ENCODE data around the gene PARD6G. TPM values are rescaled to one million over a fixed set of nuclear protein-coding genes. Genes with fewer than 3 reads are reported as not detected.

The PARD6G gene
- total and polyA plus RNA-seq, 10 of the 15 experiments (the other 5 are each of a cell fraction or from before 2014, with no cell fraction given), result 0.20 to 2.0 (median 0.60) TPM

GRCh38 chr18:80200932-80201672 lies 46.2 kb downstream of the PARD6G start:
- ChIA-PET CTCF (interaction anchor here (0.6 to 4.7 kb wide), 11 partner anchors 10 to 57 kb away, joined by 3 to 22 read pairs (median 6); no protein-coding TSS in a partner anchor), RAD21 (ENCODE audit: unreplicated experiment) (interaction anchor here (0.7 to 1.9 kb wide), 10 partner anchors 9 to 55 kb away, joined by 3 to 8 read pairs (median 4); partner anchors contain the start of gene PARD6G), POLR2A (interaction anchor here (0.9 to 1.4 kb wide), 2 partner anchors 8 to 9 kb away, joined by 5 to 7 read pairs; no protein-coding TSS in a partner anchor), SMC1A (ENCODE audit: uncharacterized antibody, unreplicated experiment) (interaction anchor here (0.8 to 2.7 kb wide), 7 partner anchors 9 to 56 kb away, joined by 3 to 12 read pairs (median 8); no protein-coding TSS in a partner anchor)
- Histone ChIP-seq H3K36me3 (ENCODE audit: control insufficient read depth in 2 of 2, insufficient read depth in 2 of 2, low read length in 1 of 2) (no peaks in the 10 kb centered on the region), H4K20me1 (ENCODE audit: control insufficient read depth, insufficient read depth) (no peaks in the 10 kb centered on the region), H3K4me3 (no peak overlapping the region), H3K9me3 (replicated peaks; ENCODE audit: control insufficient read depth, insufficient read depth, low read length) (no peaks in the 10 kb centered on the region; the same call in 2 of the 3 replicates), H3K9ac (ENCODE audit: control insufficient read depth, insufficient read depth, low read length) (no peak overlapping the region), H3K79me2 (ENCODE audit: control insufficient read depth, insufficient read depth, low read length) (no peaks in the 10 kb centered on the region), H3K27ac (ENCODE audit: control insufficient read depth, insufficient read depth) (no peak overlapping the region), H2AFZ (ENCODE audit: control insufficient read depth, low read depth, low read length) (no peak overlapping the region), H3K27me3 (replicated peaks in 1 of 2; ENCODE audit: control insufficient read depth in 2 of 2, insufficient read depth in 2 of 2, low read length in 1 of 2) (no peaks in the 10 kb centered on the region), H3K4me2 (ENCODE audit: control insufficient read depth, insufficient read depth) (no peak overlapping the region), H3K4me1 (ENCODE audit: control insufficient read depth, insufficient read depth, low read length) (peaks cover 27% of the 10 kb centered on the region)
- DNase-seq (ENCODE audit: low read depth, low spot score), result no peak
- intact Hi-C loops (cut with micrococcal nuclease; ENCODE audit: unreplicated experiment), result no loop called here
- no peak for TF ChIP-seq BMI1 (IDR thresholded peaks at IDR 0.05; ENCODE audit: borderline replicate concordance)
- no peak for TF ChIP-seq SIN3A (IDR thresholded peaks at IDR 0.05; ENCODE audit: low read depth, low read length)
- no peak for TF ChIP-seq IKZF1 (conservative IDR thresholded peaks at IDR 0.05)
- in situ Hi-C loops (cut with MboI), result no loop called here
- WGBS (ENCODE audit: insufficient coverage, insufficient replicate concordance, low lambda C conversion rate, missing lambda C conversion rate), result 49% methylated on average over 17 of the region's 17 CpGs
- FAIRE-seq, result no peak
- ATAC-seq, result peak; percentile 10
- BruUV-seq (replicated peaks), result no TSS peak

- ATAC-seq (no peak), DNase-seq (ENCODE audit: low read depth, low spot score) (no peak), FAIRE-seq (no peak)
- no peak overlapping the region for H3K9ac ChIP-seq (ENCODE audit: control insufficient read depth, insufficient read depth, low read length)
- RAD21 ChIA-PET (ENCODE audit: unreplicated experiment), result interaction anchor here (0.7 to 1.9 kb wide), 7 partner anchors 9 to 56 kb away, joined by 3 to 8 read pairs (median 4); partner anchors contain the start of gene PARD6G
- in situ Hi-C loops (cut with MboI) (no loop called here), intact Hi-C loops (cut with micrococcal nuclease; ENCODE audit: unreplicated experiment) (no loop called here)
- no peaks in the 10 kb centered on the region for H3K79me2 ChIP-seq (ENCODE audit: control insufficient read depth, insufficient read depth, low read length)
- CTCF ChIA-PET, result interaction anchor here (0.8 to 4.7 kb wide), 10 partner anchors 9 to 58 kb away, joined by 3 to 22 read pairs (median 6); partner anchors contain the start of gene PARD6G
- BruUV-seq (replicated peaks), result no TSS peak
- SMC1A ChIA-PET (ENCODE audit: uncharacterized antibody, unreplicated experiment), result interaction anchor here (0.8 to 2.2 kb wide), 5 partner anchors 10 to 56 kb away, joined by 3 to 8 read pairs (median 6); no protein-coding TSS in a partner anchor
- no peaks in the 10 kb centered on the region for H3K27me3 ChIP-seq (replicated peaks in 1 of 2; ENCODE audit: control insufficient read depth in 2 of 2, insufficient read depth in 2 of 2, low read length in 1 of 2)
- WGBS (ENCODE audit: insufficient coverage, insufficient replicate concordance, low lambda C conversion rate, missing lambda C conversion rate), result 53% methylated on average over 17 of the region's 17 CpGs
- POLR2A ChIA-PET, result interaction anchor here (1.4 kb wide), 1 partner anchor 10 kb away, joined by 5 read pairs; no protein-coding TSS in a partner anchor
- H3K36me3 ChIP-seq (ENCODE audit: control insufficient read depth in 2 of 2, insufficient read depth in 2 of 2, low read length in 1 of 2), result no peaks in the 10 kb centered on the region
- no peak overlapping the region for H3K27ac ChIP-seq (ENCODE audit: control insufficient read depth, insufficient read depth)
- H3K4me2 ChIP-seq (ENCODE audit: control insufficient read depth, insufficient read depth), result no peak overlapping the region
- H3K4me1 ChIP-seq (ENCODE audit: control insufficient read depth, insufficient read depth, low read length), result peaks cover 27% of the 10 kb centered on the region
- no peaks in the 10 kb centered on the region for H4K20me1 ChIP-seq (ENCODE audit: control insufficient read depth, insufficient read depth)
- H3K9me3 ChIP-seq (replicated peaks; ENCODE audit: control insufficient read depth, insufficient read depth, low read length), result no peaks in the 10 kb centered on the region; the same call in 2 of the 3 replicates
- no peak overlapping the region for H3K4me3 ChIP-seq
- no peak overlapping the region for H2AFZ ChIP-seq (ENCODE audit: control insufficient read depth, low read depth, low read length)
- TF ChIP-seq, protein P1, sequence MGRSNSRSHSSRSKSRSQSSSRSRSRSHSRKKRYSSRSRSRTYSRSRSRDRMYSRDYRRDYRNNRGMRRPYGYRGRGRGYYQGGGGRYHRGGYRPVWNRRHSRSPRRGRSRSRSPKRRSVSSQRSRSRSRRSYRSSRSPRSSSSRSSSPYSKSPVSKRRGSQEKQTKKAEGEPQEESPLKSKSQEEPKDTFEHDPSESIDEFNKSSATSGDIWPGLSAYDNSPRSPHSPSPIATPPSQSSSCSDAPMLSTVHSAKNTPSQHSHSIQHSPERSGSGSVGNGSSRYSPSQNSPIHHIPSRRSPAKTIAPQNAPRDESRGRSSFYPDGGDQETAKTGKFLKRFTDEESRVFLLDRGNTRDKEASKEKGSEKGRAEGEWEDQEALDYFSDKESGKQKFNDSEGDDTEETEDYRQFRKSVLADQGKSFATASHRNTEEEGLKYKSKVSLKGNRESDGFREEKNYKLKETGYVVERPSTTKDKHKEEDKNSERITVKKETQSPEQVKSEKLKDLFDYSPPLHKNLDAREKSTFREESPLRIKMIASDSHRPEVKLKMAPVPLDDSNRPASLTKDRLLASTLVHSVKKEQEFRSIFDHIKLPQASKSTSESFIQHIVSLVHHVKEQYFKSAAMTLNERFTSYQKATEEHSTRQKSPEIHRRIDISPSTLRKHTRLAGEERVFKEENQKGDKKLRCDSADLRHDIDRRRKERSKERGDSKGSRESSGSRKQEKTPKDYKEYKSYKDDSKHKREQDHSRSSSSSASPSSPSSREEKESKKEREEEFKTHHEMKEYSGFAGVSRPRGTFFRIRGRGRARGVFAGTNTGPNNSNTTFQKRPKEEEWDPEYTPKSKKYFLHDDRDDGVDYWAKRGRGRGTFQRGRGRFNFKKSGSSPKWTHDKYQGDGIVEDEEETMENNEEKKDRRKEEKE (IDR thresholded peaks at IDR 0.05), result no peak
- no peak for TF ChIP-seq SREBF1 (IDR thresholded peaks at IDR 0.05; ENCODE audit: low read length)
- TF ChIP-seq BHLHE40 (IDR thresholded peaks at IDR 0.05; ENCODE audit: borderline replicate concordance in 1 of 2, low read depth in 2 of 2, low read length in 1 of 2), result no peak
- TF ChIP-seq SRF (IDR thresholded peaks at IDR 0.05; ENCODE audit: low read depth in 2 of 2, low read length in 2 of 2), result no peak
- TF ChIP-seq CREB1 (IDR thresholded peaks at IDR 0.05; ENCODE audit: low read depth), result no peak
- no peak for TF ChIP-seq E2F4 (IDR thresholded peaks at IDR 0.05; ENCODE audit: low read depth, low read length)
Measured at GRCh38 chr18:80200171-80200931, 47.0 kb downstream of the PARD6G start.

All from GM12878 (cell line).